Esophagus (tissue), 2 donors: ENCODE results near the gene TSR2. TPM values are rescaled to one million over a fixed set of nuclear protein-coding genes. Genes with fewer than 3 reads are reported as not detected.

Experiments
- H3K27ac ChIP-seq, 2 donors: one replicate each; pipeline ENCODE4 v1.5.1; 2013; ENCODE audit warnings: low read depth in 2 of 2, mild to moderate bottlenecking in 2 of 2, inconsistent platforms in 1 of 2, low read length in 1 of 2, moderate library complexity in 1 of 2
- H3K27me3 ChIP-seq, 2 donors: one replicate each; pipeline ENCODE4 v1.6.1; 2013; ENCODE audit warnings: low read length in 2 of 2, control low read depth in 1 of 2, mild to moderate bottlenecking in 1 of 2; ENCODE audit not compliant: insufficient read depth in 2 of 2, control insufficient read depth in 1 of 2
- H3K36me3 ChIP-seq, 2 donors: one replicate each; pipeline ENCODE4 v1.6.1; 2013; ENCODE audit warnings: low read length in 1 of 2; ENCODE audit not compliant: control insufficient read depth in 2 of 2, insufficient read depth in 2 of 2
- H3K4me1 ChIP-seq, 2 donors: one replicate each; pipeline ENCODE4 v1.6.1; 2013; ENCODE audit warnings: low read length in 1 of 2; ENCODE audit not compliant: control insufficient read depth in 2 of 2, insufficient read depth in 2 of 2
- H3K4me3 ChIP-seq, 2 donors: one replicate each; pipeline ENCODE4 v1.5.1; 2013; ENCODE audit warnings: low read length in 2 of 2, mild to moderate bottlenecking in 2 of 2, low read depth in 1 of 2, moderate library complexity in 1 of 2
- H3K9me3 ChIP-seq, 2 donors: one replicate each; pipeline ENCODE4 v1.6.1; 2013; ENCODE audit warnings: mild to moderate bottlenecking in 2 of 2, low read depth in 1 of 2, low read length in 1 of 2, moderate library complexity in 1 of 2; ENCODE audit not compliant: control insufficient read depth in 2 of 2, insufficient read depth in 1 of 2
- WGBS, 2 donors: extraction: QIAGEN DNeasy Blood & Tissue Kit; methylation state at CpG; one replicate each; pipeline ENCODE4 v1.1.7; 2013; 5-methylcytosine and 5-hydroxymethylcytosine counted together
- polyA plus RNA-seq, 2 donors: library from polyadenylated mRNA; stranded (reverse); fragments of 200-250 nt; gene quantifications; one replicate each; pipeline ENCODE4 v1.2.3, GENCODE V29; 2013
- donor health status: healthy with polysubstance abuse.
- donor health status: Bipolar disorder and iron deficiency.

Gene TSR2
- polyA plus RNA-seq, 2 donors: 21.7 to 28.8 TPM

DNA sequence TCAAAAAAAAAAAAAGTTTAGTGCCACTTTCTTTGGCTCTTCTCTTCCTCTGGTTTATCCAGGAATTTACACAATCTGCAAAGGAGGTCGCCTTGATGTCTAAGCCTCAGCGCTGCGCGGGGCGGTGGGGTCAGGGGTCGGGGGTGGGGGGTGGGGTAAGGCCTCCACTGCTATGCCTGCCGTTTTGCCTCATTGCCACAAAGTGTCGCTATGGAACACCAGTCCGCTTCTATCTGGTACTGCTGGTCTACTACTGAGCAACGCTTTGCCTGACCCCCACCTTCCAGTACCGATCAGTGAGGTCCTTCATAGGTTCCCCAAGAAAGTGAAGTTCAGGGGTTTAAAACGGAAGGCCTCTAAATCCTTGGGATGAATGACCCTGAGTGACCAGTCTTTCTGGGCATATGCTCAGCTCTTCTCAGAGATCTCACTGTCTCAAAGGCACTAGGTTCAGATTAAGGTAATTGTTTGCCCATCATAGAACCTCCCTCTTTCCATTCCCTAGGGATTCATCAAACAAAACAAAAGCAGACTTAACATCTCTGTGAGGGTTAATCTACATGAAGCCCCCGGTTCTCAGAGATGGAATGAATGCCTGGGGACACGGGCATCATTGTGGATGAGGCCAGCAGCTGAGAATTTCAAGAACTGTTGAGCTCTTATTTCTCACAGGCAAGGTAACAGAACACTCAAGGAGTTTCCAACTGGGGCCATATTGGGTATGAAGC is 16.9 kb upstream of the TSR2 start:
- Histone ChIP-seq H3K9me3 (no peaks in the 10 kb centered on the region), H3K4me3 (no peak overlapping the region), H3K27ac (no peak overlapping the region), H3K4me1 (no peaks in the 10 kb centered on the region), H3K27me3 (no peaks in the 10 kb centered on the region), H3K36me3 (no peaks in the 10 kb centered on the region)
- WGBS, 2 donors: 40 to 41% methylated on average over 14 of the region's 14 CpGs

GRCh38 chrX:54427837-54428424 is 12.3 kb upstream of the TSR2 start:
- no peak overlapping the region for H3K27ac ChIP-seq
- WGBS, 2 donors: 43 to 74% methylated on average over 2 of the region's 2 CpGs
- H3K27me3 ChIP-seq: no peaks in the 10 kb centered on the region
- H3K4me3 ChIP-seq: no peak overlapping the region
- H3K36me3 ChIP-seq: no peaks in the 10 kb centered on the region
- H3K9me3 ChIP-seq: no peaks in the 10 kb centered on the region
- no peaks in the 10 kb centered on the region for H3K4me1 ChIP-seq

GRCh38 chrX:54430519-54430918 is 9.7 kb upstream of the TSR2 start:
- H3K27ac ChIP-seq: no peak overlapping the region
- H3K27me3 ChIP-seq: no peaks in the 10 kb centered on the region
- H3K4me1 ChIP-seq: no peaks in the 10 kb centered on the region
- no peaks in the 10 kb centered on the region for H3K36me3 ChIP-seq
- no peak overlapping the region for H3K4me3 ChIP-seq
- no peaks in the 10 kb centered on the region for H3K9me3 ChIP-seq

GRCh38 chrX:54435121-54435520 is 5.1 kb upstream of the TSR2 start:
- 56 to 73% methylated on average over 2 of the region's 2 CpGs for WGBS, 2 donors
- H3K27me3 ChIP-seq: no peaks in the 10 kb centered on the region
- H3K27ac ChIP-seq: no peak overlapping the region
- no peaks in the 10 kb centered on the region for H3K36me3 ChIP-seq
- H3K4me1 ChIP-seq: no peaks in the 10 kb centered on the region
- H3K4me3 ChIP-seq: no peak overlapping the region
- no peaks in the 10 kb centered on the region for H3K9me3 ChIP-seq

- no peaks in the 10 kb centered on the region for H3K27me3 ChIP-seq
- no peak overlapping the region for H3K4me3 ChIP-seq
- no peak overlapping the region for H3K27ac ChIP-seq
- no peaks in the 10 kb centered on the region for H3K9me3 ChIP-seq
- H3K36me3 ChIP-seq: peaks cover 0 to 2% of the 10 kb centered on the region in 2 donors
- H3K4me1 ChIP-seq: no peaks in the 10 kb centered on the region
Measured at GRCh38 chrX:54442790-54443189, 2.6 kb downstream of the TSR2 start.

GRCh38 chrX:54444752-54445151 is 4.5 kb downstream of the TSR2 start:
- no peak overlapping the region for H3K27ac ChIP-seq
- WGBS, 2 donors: 74 to 83% methylated on average over 6 of the region's 6 CpGs
- H3K4me1 ChIP-seq: no peaks in the 10 kb centered on the region
- no peaks in the 10 kb centered on the region for H3K9me3 ChIP-seq
- H3K27me3 ChIP-seq: no peaks in the 10 kb centered on the region
- no peak overlapping the region for H3K4me3 ChIP-seq
- H3K36me3 ChIP-seq: peaks cover 2 to 5% of the 10 kb centered on the region in 2 donors

DNA sequence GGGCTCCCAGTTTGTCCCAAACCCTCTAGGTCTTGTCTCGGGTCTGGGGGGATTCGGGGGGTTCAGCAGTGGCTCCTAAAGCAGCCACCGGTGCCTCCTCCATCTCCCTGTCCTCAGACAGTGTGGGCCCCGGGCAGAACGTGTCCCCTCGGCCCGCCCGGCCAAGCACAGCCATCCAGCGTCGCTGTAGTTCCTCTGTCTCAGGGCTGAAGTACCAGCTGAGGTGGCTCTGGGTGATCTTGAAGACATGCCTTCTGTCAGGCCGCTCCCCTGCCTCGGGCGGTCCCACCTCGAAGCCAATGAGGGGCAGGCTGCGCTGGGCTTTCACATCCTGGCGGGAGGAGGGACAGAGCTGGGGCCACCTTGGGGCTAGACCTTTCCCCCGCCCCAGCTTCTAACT is 5.9 kb downstream of the TSR2 start:
- Histone ChIP-seq H3K4me1 (no peaks in the 10 kb centered on the region), H3K27ac (no peak overlapping the region), H3K9me3 (no peaks in the 10 kb centered on the region), H3K36me3 (peaks cover 2 to 5% of the 10 kb centered on the region in 2 donors), H3K4me3 (no peak overlapping the region), H3K27me3 (no peaks in the 10 kb centered on the region)
- WGBS, 2 donors: 76 to 80% methylated on average over 17 of the region's 17 CpGs

DNA sequence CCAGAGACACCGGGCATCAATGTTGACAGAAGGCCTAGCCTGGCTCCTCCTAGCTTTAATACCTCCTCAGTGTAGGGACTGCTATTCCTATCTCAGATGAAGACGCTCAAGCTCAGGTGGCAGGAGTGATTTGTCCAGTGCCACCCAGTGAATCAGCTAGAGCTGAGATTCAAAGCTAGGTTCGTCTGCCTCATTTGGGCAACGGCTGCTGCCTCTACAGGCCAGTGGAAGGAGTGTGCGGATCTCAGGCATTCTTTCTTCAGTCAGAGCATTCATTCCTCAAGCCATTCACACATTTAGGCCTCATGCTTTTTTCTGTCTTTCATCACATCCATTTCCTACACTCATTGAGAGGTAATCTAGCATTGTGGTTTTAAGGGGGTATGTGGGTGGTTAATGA is 7.3 kb downstream of the TSR2 start:
- no peaks in the 10 kb centered on the region for H3K4me1 ChIP-seq

GRCh38 chrX:54449929-54450328 is 9.7 kb downstream of the TSR2 start:
- Histone ChIP-seq H3K4me1 (no peaks in the 10 kb centered on the region), H3K4me3 (no peak overlapping the region), H3K27ac (no peak overlapping the region), H3K27me3 (no peaks in the 10 kb centered on the region), H3K9me3 (no peaks in the 10 kb centered on the region), H3K36me3 (peaks cover 0 to 5% of the 10 kb centered on the region in 2 donors)

More for the DNA sequence above, 7.3 kb downstream of the TSR2 start:
- peaks cover 2 to 5% of the 10 kb centered on the region in 2 donors for H3K36me3 ChIP-seq
- no peaks in the 10 kb centered on the region for H3K27me3 ChIP-seq
- H3K27ac ChIP-seq: no peak overlapping the region
- 65 to 68% methylated on average over 5 of the region's 5 CpGs for WGBS, 2 donors
- no peak overlapping the region for H3K4me3 ChIP-seq
- H3K9me3 ChIP-seq: no peaks in the 10 kb centered on the region

GRCh38 chrX:54452920-54453319 is 12.7 kb downstream of the TSR2 start:
- Histone ChIP-seq H3K27me3 (no peaks in the 10 kb centered on the region), H3K27ac (no peak overlapping the region), H3K4me3 (no peak overlapping the region), H3K4me1 (no peaks in the 10 kb centered on the region), H3K36me3 (peaks cover 0 to 5% of the 10 kb centered on the region in 2 donors), H3K9me3 (no peaks in the 10 kb centered on the region)
- 55 to 60% methylated on average over 2 of the region's 2 CpGs for WGBS, 2 donors
